ENCODE measurements around the gene UBTF.

Gene UBTF

DNA sequence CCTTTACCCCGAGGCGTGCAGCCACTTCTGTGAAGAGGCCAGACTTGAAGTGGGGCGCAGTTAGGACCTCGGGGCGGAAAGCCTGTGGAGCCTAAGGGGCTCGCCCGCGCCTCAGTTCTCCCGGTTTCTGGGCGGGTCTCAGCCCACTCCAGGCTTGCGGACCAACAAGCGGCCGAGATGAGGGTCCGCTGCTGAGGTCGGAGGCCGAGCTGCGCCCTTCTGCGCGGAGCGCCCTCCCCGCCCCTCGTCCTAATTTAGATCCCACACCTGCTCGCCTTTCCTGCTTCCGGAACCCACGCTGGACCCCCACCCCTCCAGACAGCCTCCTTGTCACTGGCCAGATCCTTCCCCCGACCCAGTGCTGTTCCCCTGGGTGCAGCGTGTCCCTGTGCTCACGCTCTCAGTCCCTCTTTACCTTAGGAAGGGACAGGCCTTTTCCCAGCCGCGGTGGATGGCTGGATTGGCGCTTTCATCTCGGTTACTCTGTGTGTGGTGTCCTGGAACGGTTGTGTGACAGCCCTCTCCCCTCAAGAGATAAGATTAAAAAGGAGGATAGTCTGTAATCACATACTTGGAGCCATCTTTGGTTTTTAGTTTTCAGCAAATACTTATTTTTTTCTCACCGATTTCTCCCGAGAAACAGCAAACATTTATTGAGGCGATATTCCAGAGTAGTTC is 18.9 kb downstream of the UBTF start (continued):
- no peak for TF ChIP-seq ZNF571 (tag by site-specific recombination; IDR thresholded peaks at IDR 0.05)
- TF ChIP-seq SCRT2 (tag by site-specific recombination; IDR thresholded peaks at IDR 0.05), result peak; percentile 42; the same call in 1 of the 2 replicates
- no peak for TF ChIP-seq ZNF394 (tag by site-specific recombination; IDR thresholded peaks at IDR 0.05; ENCODE audit: borderline replicate concordance)
- TF ChIP-seq ZNF518A (tag by site-specific recombination; conservative IDR thresholded peaks at IDR 0.05; ENCODE audit: low read depth), result no peak
- no peak for TF ChIP-seq ZNF239 (tag by site-specific recombination; IDR thresholded peaks at IDR 0.05)
- 0 out of 2 replicates have a peak, but pooled peaks have one; percentile 17 for TF ChIP-seq ZNF2 (tag by site-specific recombination; IDR thresholded peaks at IDR 0.05)
- TF ChIP-seq, protein P1, sequence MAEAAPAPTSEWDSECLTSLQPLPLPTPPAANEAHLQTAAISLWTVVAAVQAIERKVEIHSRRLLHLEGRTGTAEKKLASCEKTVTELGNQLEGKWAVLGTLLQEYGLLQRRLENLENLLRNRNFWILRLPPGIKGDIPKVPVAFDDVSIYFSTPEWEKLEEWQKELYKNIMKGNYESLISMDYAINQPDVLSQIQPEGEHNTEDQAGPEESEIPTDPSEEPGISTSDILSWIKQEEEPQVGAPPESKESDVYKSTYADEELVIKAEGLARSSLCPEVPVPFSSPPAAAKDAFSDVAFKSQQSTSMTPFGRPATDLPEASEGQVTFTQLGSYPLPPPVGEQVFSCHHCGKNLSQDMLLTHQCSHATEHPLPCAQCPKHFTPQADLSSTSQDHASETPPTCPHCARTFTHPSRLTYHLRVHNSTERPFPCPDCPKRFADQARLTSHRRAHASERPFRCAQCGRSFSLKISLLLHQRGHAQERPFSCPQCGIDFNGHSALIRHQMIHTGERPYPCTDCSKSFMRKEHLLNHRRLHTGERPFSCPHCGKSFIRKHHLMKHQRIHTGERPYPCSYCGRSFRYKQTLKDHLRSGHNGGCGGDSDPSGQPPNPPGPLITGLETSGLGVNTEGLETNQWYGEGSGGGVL (tag by site-specific recombination; IDR thresholded peaks at IDR 0.05), result peak; percentile 94
- 0 out of 2 replicates have a peak, but pooled peaks have one; percentile 18 for TF ChIP-seq ZNF777 (tag by site-specific recombination; IDR thresholded peaks at IDR 0.05; ENCODE audit: borderline replicate concordance)
- TF ChIP-seq ZNF138 (tag by site-specific recombination; IDR thresholded peaks at IDR 0.05; ENCODE audit: borderline replicate concordance), result no peak
- TF ChIP-seq ZBTB20 (tag by site-specific recombination; IDR thresholded peaks at IDR 0.05), result peak; percentile 44; the same call in 1 of the 2 replicates
- peak; percentile 68; the same call in 1 of the 2 replicates for TF ChIP-seq ZNF501 (tag by site-specific recombination; IDR thresholded peaks at IDR 0.05)
- no peak for TF ChIP-seq ZNF473 (tag by site-specific recombination; IDR thresholded peaks at IDR 0.05)
- no peak for TF ChIP-seq ZNF596 (tag by site-specific recombination; IDR thresholded peaks at IDR 0.05)
- TF ChIP-seq, protein P2, sequence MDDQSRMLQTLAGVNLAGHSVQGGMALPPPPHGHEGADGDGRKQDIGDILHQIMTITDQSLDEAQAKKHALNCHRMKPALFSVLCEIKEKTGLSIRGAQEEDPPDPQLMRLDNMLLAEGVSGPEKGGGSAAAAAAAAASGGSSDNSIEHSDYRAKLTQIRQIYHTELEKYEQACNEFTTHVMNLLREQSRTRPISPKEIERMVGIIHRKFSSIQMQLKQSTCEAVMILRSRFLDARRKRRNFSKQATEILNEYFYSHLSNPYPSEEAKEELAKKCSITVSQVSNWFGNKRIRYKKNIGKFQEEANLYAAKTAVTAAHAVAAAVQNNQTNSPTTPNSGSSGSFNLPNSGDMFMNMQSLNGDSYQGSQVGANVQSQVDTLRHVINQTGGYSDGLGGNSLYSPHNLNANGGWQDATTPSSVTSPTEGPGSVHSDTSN (CRISPR knock-in tag; IDR thresholded peaks at IDR 0.05), result peak; percentile 17; the same call in 1 of the 2 replicates
- TF ChIP-seq PATZ1 (tag by site-specific recombination; IDR thresholded peaks at IDR 0.05), result peak; percentile 44; the same call in 1 of the 2 replicates
- TF ChIP-seq ZNF610 (tag by site-specific recombination; IDR thresholded peaks at IDR 0.05; ENCODE audit: borderline replicate concordance), result no peak

Measured in HEK293 (cell line).